ENCODE measurements around the gene PRKCH. TPM values are rescaled to one million over a fixed set of nuclear protein-coding genes. Genes with fewer than 3 reads are reported as not detected.
A peak's percentile ranks its signal among the peaks of the same experiment; 100 is the strongest.

The PRKCH gene
- total RNA-seq, 4 donors from 2014 or later: 34.5 to 51.3 (median 45.0) TPM

DNA sequence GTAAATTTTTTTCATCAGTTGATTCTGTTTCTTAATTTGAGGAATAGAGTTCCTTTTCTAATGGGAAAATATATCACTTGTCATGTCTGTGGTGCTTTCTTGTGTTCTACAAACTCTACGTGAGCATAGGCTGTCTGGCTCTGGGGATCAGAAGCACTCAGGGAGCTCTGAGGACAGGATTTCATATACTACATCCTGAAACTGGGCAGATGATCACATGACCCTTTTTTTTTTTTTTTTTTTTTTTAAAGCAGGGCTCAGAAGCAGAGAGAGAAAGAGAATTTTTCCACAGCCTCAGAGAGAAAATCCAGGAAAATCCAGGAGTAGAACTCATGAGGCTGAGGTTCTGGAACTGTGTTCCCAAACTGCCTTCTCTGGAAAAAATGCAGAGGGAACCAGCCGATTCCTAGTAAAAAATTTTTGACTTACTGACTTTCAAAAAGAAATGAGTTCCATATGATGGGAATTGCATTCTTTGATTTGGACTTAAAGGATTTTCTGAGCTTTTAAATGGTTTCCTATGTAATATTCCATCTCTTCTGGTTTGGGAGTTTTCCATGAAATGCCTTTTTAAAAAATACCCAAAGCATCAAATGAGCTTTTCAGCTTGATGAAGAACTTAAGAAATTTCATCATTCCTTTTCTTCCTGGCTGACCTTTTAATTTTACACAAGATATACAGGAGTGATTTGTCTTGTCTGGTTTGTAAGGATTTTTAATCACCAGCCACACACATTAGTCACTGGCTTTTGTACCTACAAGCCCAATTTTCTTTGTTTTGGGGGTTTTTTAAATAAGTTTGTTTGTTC, 190.9 kb downstream of the PRKCH start:
- intact Hi-C loops (cut with DNase I): no loop called here
- no peaks in the 10 kb centered on the region for H3K27me3 ChIP-seq
- peak overlapping the region; percentile 60 to 86 (median 84) for H3K27ac ChIP-seq
- H3K4me3 ChIP-seq: no peak overlapping the region
- H3K36me3 ChIP-seq: peaks cover 0 to 1% (median 0%) of the 10 kb centered on the region in 3 donors
- 24 to 43% methylated on average over 2 of the region's 2 CpGs for WGBS, 2 donors
- peaks cover 45 to 88% (median 70%) of the 10 kb centered on the region in 3 donors for H3K4me1 ChIP-seq
- TF ChIP-seq CTCF (IDR thresholded peaks at IDR 0.05) (no peak), POLR2A (IDR thresholded peaks at IDR 0.05) (no peak)
- H3K9me3 ChIP-seq: no peaks in the 10 kb centered on the region
- DNase-seq: no peak

- 61 to 80% methylated on average over 9 to 10 of the region's 10 CpGs for WGBS, 2 donors
- Histone ChIP-seq H3K4me1 (peaks cover 46 to 96% (median 85%) of the 10 kb centered on the region in 3 donors), H3K27me3 (no peaks in the 10 kb centered on the region), H3K36me3 (no peaks in the 10 kb centered on the region), H3K27ac (peak overlapping the region; percentile 53 to 84 (median 59)), H3K9me3 (no peaks in the 10 kb centered on the region), H3K4me3 (no peak overlapping the region)
- TF ChIP-seq POLR2A (IDR thresholded peaks at IDR 0.05) (no peak), CTCF (IDR thresholded peaks at IDR 0.05) (no peak)
- intact Hi-C loops (cut with DNase I): no loop called here
- no peak for DNase-seq
These were observed 192.8 kb downstream of the PRKCH start for GRCh38 chr14:61513986-61514830.

GRCh38 chr14:61514927-61515326, 193.5 kb downstream of the PRKCH start:
- H3K36me3 ChIP-seq: no peaks in the 10 kb centered on the region
- 83 to 94% methylated on average over 1 of the region's 1 CpG for WGBS, 2 donors
- H3K27ac ChIP-seq: peak overlapping the region; percentile 26 to 84 (median 56)
- no peak for DNase-seq
- H3K4me3 ChIP-seq: no peak overlapping the region
- intact Hi-C loops (cut with DNase I): no loop called here
- peaks cover 46 to 90% (median 82%) of the 10 kb centered on the region in 3 donors for H3K4me1 ChIP-seq
- H3K9me3 ChIP-seq: no peaks in the 10 kb centered on the region
- H3K27me3 ChIP-seq: no peaks in the 10 kb centered on the region
- TF ChIP-seq CTCF (IDR thresholded peaks at IDR 0.05): no peak
- TF ChIP-seq POLR2A (IDR thresholded peaks at IDR 0.05): no peak

DNA sequence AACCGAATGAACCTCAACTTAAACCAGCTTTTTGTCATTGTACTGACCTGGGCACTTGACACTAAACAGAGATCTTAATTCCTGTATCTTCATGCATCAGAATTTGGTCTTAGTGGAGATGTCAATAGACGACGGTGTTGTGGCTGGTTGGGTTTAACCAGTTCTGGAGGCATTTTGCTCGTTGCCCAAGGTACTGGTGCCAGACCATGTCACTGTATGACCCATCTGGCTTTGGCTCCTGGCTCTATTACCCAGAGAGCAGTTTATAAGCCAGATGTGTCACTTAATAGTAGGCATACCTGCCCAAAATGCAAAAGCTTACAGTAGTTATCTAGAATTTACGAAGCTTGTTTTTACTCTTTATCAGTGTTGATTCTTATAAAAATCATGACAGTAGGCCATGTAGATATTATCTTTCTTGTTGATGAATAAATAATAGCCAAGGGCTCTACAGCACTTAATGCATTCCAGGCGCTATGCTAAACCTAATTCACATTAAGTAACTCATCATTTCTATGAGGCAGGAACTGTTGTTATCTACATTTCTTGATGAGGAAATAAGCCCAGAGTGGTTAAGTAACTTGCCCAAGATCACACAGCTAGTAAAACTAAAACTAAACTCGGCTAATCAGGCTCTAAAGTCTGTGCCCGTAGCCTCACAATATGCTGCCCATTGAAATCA, 194.2 kb downstream of the PRKCH start:
- Histone ChIP-seq H3K4me3 (no peak overlapping the region), H3K27ac (peak overlapping the region; percentile 6 to 84 (median 54)), H3K27me3 (no peaks in the 10 kb centered on the region), H3K4me1 (peaks cover 45 to 83% (median 75%) of the 10 kb centered on the region in 3 donors), H3K9me3 (no peaks in the 10 kb centered on the region), H3K36me3 (no peaks in the 10 kb centered on the region)
- TF ChIP-seq POLR2A (IDR thresholded peaks at IDR 0.05) (no peak), CTCF (IDR thresholded peaks at IDR 0.05) (no peak)
- intact Hi-C loops (cut with DNase I): no loop called here
- no peak for DNase-seq
- 75 to 79% methylated on average over 8 of the region's 8 CpGs for WGBS, 2 donors

All from esophagus squamous epithelium (tissue), 5 donors.